HFF-Myc (cell line): ENCODE data around the gene C16orf95.
A peak's percentile ranks its signal among the peaks of the same experiment; 100 is the strongest.
"Not testable (repeated sequence)": the region's sequence is repeated elsewhere in the genome, so short reads cannot be mapped to it uniquely, and the experiment has no call there.

Source experiments
- DNase-seq: peaks from one replicate; pipeline ENCODE4 v3.0.0-alpha.2; 2011; ENCODE audit warnings: low read depth; ENCODE audit errors: extremely low read depth
- H3K4me3 ChIP-seq: replicated peaks from 2 replicates; pipeline ENCODE4 v1.5.1; 2011; ENCODE audit warnings: low read depth, mild to moderate bottlenecking, control low read depth, low read length
- CTCF ChIP-seq: IDR thresholded peaks from 2 replicates; pipeline ENCODE4 v1.5.1; 2012; ENCODE audit warnings: mild to moderate bottlenecking, low read depth, low read length, control low read depth; ENCODE audit errors: missing control alignments

C16orf95 gene, protein sequence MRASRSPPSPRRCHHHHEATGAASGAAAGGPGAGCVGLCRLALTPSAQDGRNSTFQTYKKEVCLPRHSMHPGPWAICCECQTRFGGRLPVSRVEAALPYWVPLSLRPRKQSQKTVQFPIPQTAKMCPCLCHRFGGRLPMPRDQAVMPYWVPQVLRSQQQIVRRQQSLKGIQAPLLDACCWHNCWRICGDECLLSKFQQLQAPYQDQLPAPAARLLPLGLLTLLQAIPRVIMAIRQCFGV

GRCh38 chr16:87316923-87317749, at the start of gene C16orf95:
Gene C16orf95, minus strand, starts transcription at chr16:87317392. Its CDS starts 150 bp downstream, at chr16:87317242.
- peak within 1 kb of the TSS; percentile 90 for H3K4me3 ChIP-seq
- TF ChIP-seq CTCF: peak; percentile 60
- peak; percentile 85 for DNase-seq

- H3K4me3 ChIP-seq: no peak overlapping the region
- TF ChIP-seq CTCF: no peak
- DNase-seq: no peak
Observed at GRCh38 chr16:87366930-87367329, 49.7 kb upstream of the C16orf95 start.

DNA sequence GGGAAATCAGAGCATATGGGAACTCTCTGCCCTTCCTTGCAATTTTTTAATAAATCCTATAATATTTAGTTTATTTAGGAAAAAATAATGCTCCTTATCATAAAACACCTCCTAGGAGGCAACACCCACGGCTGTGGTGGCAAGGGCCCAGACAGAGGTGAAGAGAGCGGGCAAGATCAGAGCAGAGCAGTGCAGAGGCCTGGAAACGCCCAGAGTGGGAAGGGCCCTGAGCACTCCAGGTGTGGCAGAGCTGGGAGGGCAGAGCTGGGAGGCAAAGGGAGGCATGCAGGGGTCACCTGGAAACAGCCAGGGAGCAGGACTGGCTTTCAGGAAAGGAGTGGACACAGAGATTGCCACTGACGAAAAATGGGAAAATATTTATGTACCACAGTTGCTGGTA, 49.1 kb upstream of the C16orf95 start:
- no peak overlapping the region for H3K4me3 ChIP-seq
- no peak for DNase-seq
- TF ChIP-seq CTCF: no peak

DNA sequence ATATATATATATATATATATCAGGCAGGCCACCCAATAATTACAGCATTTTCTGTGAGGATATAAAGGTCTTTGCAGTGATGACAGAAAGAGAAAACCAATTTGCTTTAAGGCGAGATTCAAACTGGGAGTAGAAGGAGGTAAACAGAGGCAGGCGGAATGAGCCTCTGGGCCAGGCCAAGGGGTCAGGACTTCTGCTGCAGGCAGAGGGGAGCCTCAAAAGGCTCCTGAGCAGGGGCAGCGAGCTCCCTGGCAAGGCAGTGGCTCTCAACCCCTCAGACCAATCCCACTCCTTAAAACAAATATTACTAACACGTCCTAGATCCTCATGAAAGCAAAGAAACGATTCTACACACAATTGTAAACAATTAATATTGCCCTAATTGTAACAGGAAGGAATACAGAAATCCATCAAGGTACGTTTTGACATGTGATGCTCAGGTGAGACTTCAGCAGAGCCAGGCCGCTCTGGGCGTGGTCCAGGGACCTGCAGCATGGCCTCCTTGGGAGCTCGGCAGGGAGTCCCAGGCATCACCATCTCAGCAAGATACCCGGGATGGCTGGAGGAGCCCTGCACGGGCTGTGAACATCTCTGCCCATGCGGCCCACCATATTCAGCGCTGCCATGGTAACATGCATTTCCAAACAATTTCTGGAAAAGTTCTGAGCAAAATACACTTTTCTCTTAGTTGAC, 48.0 kb upstream of the C16orf95 start:
- DNase-seq: no peak
- H3K4me3 ChIP-seq: no peak overlapping the region
- no peak for TF ChIP-seq CTCF

DNA sequence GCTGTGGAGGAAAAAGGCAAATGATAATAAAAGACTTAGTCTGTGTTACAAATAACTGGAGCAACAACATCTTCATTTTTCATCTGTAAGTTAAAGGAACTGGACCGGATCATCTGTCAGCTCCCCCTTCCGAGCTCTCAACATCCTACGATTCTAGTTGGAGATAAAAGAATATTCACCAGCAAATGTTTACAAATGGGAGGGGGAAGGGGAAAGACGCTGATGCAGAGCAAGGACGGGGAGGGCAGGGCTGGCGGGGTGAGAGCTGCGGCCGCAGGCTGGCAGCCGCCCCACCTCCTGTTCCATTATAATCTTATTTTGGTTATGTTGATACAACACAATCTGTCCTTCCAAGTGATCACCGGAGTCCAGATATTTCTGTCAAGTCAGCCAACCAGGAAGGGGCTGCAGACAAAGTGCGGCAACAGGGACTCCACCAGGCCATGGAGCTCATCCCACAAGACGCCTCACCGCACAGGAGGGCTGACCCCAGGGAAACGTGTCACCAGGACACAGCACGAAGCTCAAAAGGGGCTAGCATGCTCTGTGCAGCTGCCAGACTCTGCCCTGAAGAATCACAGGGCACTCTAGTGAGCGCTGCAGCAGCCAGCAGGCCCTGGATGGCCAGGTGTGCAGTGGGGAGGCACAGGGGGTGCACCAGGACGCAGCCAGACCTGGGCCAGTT, 46.7 kb upstream of the C16orf95 start:
- no peak for TF ChIP-seq CTCF
- DNase-seq: no peak
- no peak overlapping the region for H3K4me3 ChIP-seq

- not testable (repeated sequence) for DNase-seq, H3K4me3 ChIP-seq
Observed at GRCh38 chr16:87362828-87363559, 45.8 kb upstream of the C16orf95 start.
